ENCODE data around the gene DCAF15.

DNA sequence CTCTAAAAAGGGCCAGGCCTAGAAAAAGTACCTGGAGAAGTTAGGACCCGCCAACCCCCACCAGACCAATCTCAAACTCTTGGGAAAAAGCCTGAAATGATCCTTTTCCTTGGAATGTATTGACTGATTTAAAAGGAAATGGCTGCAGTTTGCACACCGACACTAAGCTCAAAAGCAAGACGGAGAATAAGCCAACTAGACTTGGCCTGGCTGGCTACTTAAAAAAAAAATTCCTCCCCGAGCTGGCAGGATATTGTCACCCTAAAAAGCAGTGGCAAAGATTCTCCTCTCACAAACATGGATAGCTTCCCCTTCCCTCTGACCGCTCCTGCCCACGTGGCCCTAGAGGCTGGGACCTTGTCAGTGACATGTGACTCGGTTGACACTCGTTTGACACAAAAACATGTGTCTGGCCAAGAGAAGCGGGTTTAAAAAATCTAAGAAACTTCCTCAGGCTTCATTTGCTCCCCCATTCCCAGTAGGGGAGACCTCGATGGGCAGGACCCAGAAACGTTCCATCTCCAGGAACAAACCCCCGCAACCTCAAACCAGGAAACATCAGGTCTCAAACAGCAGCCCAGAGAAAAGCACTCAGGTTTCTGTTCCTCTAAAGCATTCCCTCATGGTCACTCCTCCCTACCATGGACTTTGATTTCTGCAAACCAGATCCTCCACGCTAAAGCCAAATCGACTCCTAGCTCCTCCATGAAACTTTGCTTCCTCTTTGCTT is 52.5 kb downstream of the DCAF15 start:
- TF ChIP-seq, protein P1, sequence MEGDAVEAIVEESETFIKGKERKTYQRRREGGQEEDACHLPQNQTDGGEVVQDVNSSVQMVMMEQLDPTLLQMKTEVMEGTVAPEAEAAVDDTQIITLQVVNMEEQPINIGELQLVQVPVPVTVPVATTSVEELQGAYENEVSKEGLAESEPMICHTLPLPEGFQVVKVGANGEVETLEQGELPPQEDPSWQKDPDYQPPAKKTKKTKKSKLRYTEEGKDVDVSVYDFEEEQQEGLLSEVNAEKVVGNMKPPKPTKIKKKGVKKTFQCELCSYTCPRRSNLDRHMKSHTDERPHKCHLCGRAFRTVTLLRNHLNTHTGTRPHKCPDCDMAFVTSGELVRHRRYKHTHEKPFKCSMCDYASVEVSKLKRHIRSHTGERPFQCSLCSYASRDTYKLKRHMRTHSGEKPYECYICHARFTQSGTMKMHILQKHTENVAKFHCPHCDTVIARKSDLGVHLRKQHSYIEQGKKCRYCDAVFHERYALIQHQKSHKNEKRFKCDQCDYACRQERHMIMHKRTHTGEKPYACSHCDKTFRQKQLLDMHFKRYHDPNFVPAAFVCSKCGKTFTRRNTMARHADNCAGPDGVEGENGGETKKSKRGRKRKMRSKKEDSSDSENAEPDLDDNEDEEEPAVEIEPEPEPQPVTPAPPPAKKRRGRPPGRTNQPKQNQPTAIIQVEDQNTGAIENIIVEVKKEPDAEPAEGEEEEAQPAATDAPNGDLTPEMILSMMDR (IDR thresholded peaks at IDR 0.05): no peak
- no peak for TF ChIP-seq POLR2A (IDR thresholded peaks at IDR 0.05)
